ENCODE results near the gene ADCY10.

GRCh38 chr1:167905182-167905581 lies 8.8 kb downstream of the ADCY10 start:
- TF ChIP-seq POLR2A (IDR thresholded peaks at IDR 0.05) (no peak), CTCF (IDR thresholded peaks at IDR 0.05) (no peak)

Data from right lobe of liver (tissue), 4 donors.